Loucy (cell line): ENCODE measurements around the gene MAGT1.

Experiments
- H2AFZ ChIP-seq: fragments of 200-600 bp; sonication (generic); 2 replicates; pipeline ENCODE4 v1.6.0; 2016; ENCODE audit warnings: antibody characterized with exemption, mild to moderate bottlenecking, low read length, moderate library complexity
- H3F3A ChIP-seq: fragments of 200-600 bp; 2 replicates; pipeline ENCODE4 v1.6.0; 2016; ENCODE audit warnings: antibody characterized with exemption, low read depth, mild to moderate bottlenecking
- H3K27me3 ChIP-seq: fragments of 200-600 bp; sonication (generic); 2 replicates; pipeline ENCODE4 v1.6.1; 2014; ENCODE audit warnings: low read length, mild to moderate bottlenecking; ENCODE audit not compliant: insufficient read depth, poor library complexity, severe bottlenecking
- H3K36me3 ChIP-seq: fragments of 200-600 bp; sonication (generic); 2 replicates; pipeline ENCODE4 v1.6.1; 2016; ENCODE audit warnings: low read length; ENCODE audit not compliant: insufficient read depth
- H3K4me1 ChIP-seq: fragments of 200-600 bp; sonication (generic); 2 replicates; pipeline ENCODE4 v1.5.1; 2014; ENCODE audit warnings: low read length, mild to moderate bottlenecking; ENCODE audit not compliant: insufficient read depth, poor library complexity, severe bottlenecking
- H3K4me2 ChIP-seq: fragments of 200-600 bp; sonication (generic); 2 replicates; pipeline ENCODE4 v1.6.0; 2014; ENCODE audit warnings: antibody characterized with exemption, low read length, low read depth, mild to moderate bottlenecking; ENCODE audit not compliant: poor library complexity, severe bottlenecking
- H3K4me3 ChIP-seq: fragments of 200-600 bp; sonication (generic); 2 replicates; pipeline ENCODE4 v1.5.1; 2014; ENCODE audit warnings: low read length, mild to moderate bottlenecking, mixed read lengths; ENCODE audit not compliant: poor library complexity, severe bottlenecking
- H3K79me2 ChIP-seq: fragments of 200-600 bp; sonication (generic); 2 replicates; pipeline ENCODE4 v1.6.1; 2014; ENCODE audit warnings: low read length; ENCODE audit not compliant: insufficient read depth
- H3K9ac ChIP-seq: fragments of 200-600 bp; sonication (generic); 2 replicates; pipeline ENCODE4 v1.6.0; 2014; ENCODE audit warnings: mild to moderate bottlenecking, low read depth, low read length, moderate library complexity; ENCODE audit not compliant: poor library complexity, severe bottlenecking
- H3K9me2 ChIP-seq: fragments of 200-600 bp; sonication (generic); replicated peaks from 2 replicates; pipeline ENCODE4 v1.6.1; 2016; ENCODE audit warnings: low read depth, low read length, mixed read lengths
- H3K9me3 ChIP-seq: fragments of 200-600 bp; sonication (generic); 2 replicates; pipeline ENCODE4 v1.6.1; 2014; ENCODE audit warnings: mild to moderate bottlenecking, antibody characterized with exemption, low read length, low read depth; ENCODE audit not compliant: insufficient read depth
- H4K20me1 ChIP-seq: fragments of 200-600 bp; sonication (generic); 2 replicates; pipeline ENCODE4 v1.6.0; 2014; ENCODE audit warnings: antibody characterized with exemption, low read length, mild to moderate bottlenecking; ENCODE audit not compliant: insufficient read depth, poor library complexity, severe bottlenecking
- CTCF ChIP-seq: fragments of 200-600 bp; sonication (generic); conservative IDR thresholded peaks from 2 replicates; pipeline ENCODE4 v1.5.1; 2014; ENCODE audit warnings: mild to moderate bottlenecking, antibody characterized with exemption, low read length
- EZH2phosphoT487 ChIP-seq: fragments of 200-600 bp; IDR thresholded peaks from 2 replicates; pipeline ENCODE4 v1.6.1; 2018; ENCODE audit warnings: antibody characterized with exemption, mild to moderate bottlenecking, moderate library complexity, borderline replicate concordance

MAGT1 gene

GRCh38 chrX:77937291-77937690, 42.1 kb upstream of the MAGT1 start:
- H3K4me1 ChIP-seq: no peaks in the 10 kb centered on the region
- no peaks in the 10 kb centered on the region for H3K36me3 ChIP-seq
- H3K27me3 ChIP-seq: no peaks in the 10 kb centered on the region
- no peaks in the 10 kb centered on the region for H4K20me1 ChIP-seq
- no peak overlapping the region for H3K4me3 ChIP-seq
- H3K9me2 ChIP-seq: no peaks in the 10 kb centered on the region
- no peak for TF ChIP-seq CTCF
- TF ChIP-seq EZH2phosphoT487: no peak
- H2AFZ ChIP-seq: no peak overlapping the region
- H3K79me2 ChIP-seq: no peaks in the 10 kb centered on the region
- no peaks in the 10 kb centered on the region for H3F3A ChIP-seq
- H3K4me2 ChIP-seq: no peak overlapping the region
- no peaks in the 10 kb centered on the region for H3K9me3 ChIP-seq
- H3K9ac ChIP-seq: no peak overlapping the region

DNA sequence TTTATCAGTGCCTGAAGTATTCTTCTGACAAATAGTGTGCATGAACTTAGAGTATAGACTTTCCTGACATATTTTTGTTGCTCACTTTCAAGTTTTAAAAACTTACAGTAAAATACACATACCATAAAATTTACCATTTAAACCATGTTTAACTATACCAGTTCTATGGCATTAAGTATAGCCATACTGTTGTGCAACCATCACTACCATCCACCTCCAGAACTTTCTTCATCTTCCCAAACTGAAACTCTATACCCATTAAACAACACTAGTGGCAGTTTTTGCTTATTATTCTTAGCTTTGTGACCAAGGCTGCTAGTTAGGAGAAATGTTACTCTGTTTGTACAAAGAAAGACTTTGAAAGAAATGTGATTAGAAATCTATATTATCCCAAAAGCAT, 41.1 kb upstream of the MAGT1 start:
- Histone ChIP-seq H3K9me3 (no peaks in the 10 kb centered on the region), H3K4me3 (no peak overlapping the region), H3F3A (no peaks in the 10 kb centered on the region), H2AFZ (no peak overlapping the region), H3K27me3 (no peaks in the 10 kb centered on the region), H3K4me2 (no peak overlapping the region), H3K9ac (no peak overlapping the region), H3K36me3 (no peaks in the 10 kb centered on the region), H4K20me1 (no peaks in the 10 kb centered on the region), H3K79me2 (no peaks in the 10 kb centered on the region), H3K4me1 (no peaks in the 10 kb centered on the region), H3K9me2 (no peaks in the 10 kb centered on the region)
- no peak for TF ChIP-seq EZH2phosphoT487

- Histone ChIP-seq H3K9me2 (no peaks in the 10 kb centered on the region), H3K4me3 (no peak overlapping the region), H3K9me3 (no peaks in the 10 kb centered on the region), H2AFZ (no peak overlapping the region), H3K4me2 (no peak overlapping the region), H3K27me3 (no peaks in the 10 kb centered on the region), H3K79me2 (no peaks in the 10 kb centered on the region), H3K36me3 (no peaks in the 10 kb centered on the region), H3K4me1 (no peaks in the 10 kb centered on the region), H4K20me1 (no peaks in the 10 kb centered on the region), H3F3A (no peaks in the 10 kb centered on the region), H3K9ac (no peak overlapping the region)
- no peak for TF ChIP-seq EZH2phosphoT487
Measured at GRCh38 chrX:77935886-77936285, 40.7 kb upstream of the MAGT1 start.

GRCh38 chrX:77930581-77930980, 35.3 kb upstream of the MAGT1 start:
- TF ChIP-seq EZH2phosphoT487: no peak
- Histone ChIP-seq H3K9me2 (no peaks in the 10 kb centered on the region), H2AFZ (no peak overlapping the region), H3K4me1 (peaks cover 3% of the 10 kb centered on the region), H3K79me2 (no peaks in the 10 kb centered on the region), H3K36me3 (no peaks in the 10 kb centered on the region), H3K27me3 (no peaks in the 10 kb centered on the region), H3K4me2 (no peak overlapping the region), H3K9me3 (no peaks in the 10 kb centered on the region), H3F3A (no peaks in the 10 kb centered on the region), H3K9ac (no peak overlapping the region), H3K4me3 (no peak overlapping the region), H4K20me1 (no peaks in the 10 kb centered on the region)

DNA sequence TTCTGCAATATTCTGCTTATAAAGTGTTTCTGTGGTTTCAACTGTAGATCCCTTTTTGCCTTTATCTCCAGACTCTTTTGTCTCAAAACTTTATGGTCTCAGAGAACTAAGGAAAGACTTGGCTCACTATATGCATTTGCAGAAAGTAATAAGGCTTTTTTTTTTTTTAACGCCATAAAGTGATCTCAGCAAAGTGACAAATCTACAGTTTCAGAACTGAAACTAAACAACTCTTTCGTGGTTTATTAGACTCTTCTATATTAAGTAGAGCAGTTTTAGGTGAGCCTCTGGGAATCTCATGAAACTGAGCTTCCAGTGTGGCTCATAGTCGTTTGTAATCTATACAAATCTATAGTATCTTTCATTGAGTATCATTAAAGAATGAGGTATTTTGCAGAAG, 30.5 kb upstream of the MAGT1 start:
- Histone ChIP-seq H3K4me3 (peak overlapping the region; percentile 49), H3K9me3 (no peaks in the 10 kb centered on the region), H3K4me1 (peaks cover 3% of the 10 kb centered on the region), H4K20me1 (no peaks in the 10 kb centered on the region), H3K9me2 (no peaks in the 10 kb centered on the region), H3K4me2 (peak overlapping the region; percentile 65), H3K27me3 (no peaks in the 10 kb centered on the region), H3K36me3 (no peaks in the 10 kb centered on the region), H3K9ac (peak overlapping the region; percentile 35), H2AFZ (no peak overlapping the region), H3K79me2 (no peaks in the 10 kb centered on the region), H3F3A (no peaks in the 10 kb centered on the region)
- TF ChIP-seq EZH2phosphoT487 (no peak), CTCF (no peak)
